Stimulated activated CD4-positive, alpha-beta T cell treated with anti-CD3 and anti-CD28 coated beads, Interleukin-12 subunit alpha, Interleukin-12 subunit beta, amount 100 ng/mL, for 24 hours (primary cell): ENCODE data around the gene TMEM263.
"Not testable (repeated sequence)": the region's sequence is repeated elsewhere in the genome, so short reads cannot be mapped to it uniquely, and the experiment has no call there.

Experiments
- DNase-seq, 2 experiments: peaks; one replicate each; pipeline ENCODE4 v3.0.0-alpha.2; 2020; ENCODE audit warnings: low read depth in 2 of 2

Gene TMEM263

DNA sequence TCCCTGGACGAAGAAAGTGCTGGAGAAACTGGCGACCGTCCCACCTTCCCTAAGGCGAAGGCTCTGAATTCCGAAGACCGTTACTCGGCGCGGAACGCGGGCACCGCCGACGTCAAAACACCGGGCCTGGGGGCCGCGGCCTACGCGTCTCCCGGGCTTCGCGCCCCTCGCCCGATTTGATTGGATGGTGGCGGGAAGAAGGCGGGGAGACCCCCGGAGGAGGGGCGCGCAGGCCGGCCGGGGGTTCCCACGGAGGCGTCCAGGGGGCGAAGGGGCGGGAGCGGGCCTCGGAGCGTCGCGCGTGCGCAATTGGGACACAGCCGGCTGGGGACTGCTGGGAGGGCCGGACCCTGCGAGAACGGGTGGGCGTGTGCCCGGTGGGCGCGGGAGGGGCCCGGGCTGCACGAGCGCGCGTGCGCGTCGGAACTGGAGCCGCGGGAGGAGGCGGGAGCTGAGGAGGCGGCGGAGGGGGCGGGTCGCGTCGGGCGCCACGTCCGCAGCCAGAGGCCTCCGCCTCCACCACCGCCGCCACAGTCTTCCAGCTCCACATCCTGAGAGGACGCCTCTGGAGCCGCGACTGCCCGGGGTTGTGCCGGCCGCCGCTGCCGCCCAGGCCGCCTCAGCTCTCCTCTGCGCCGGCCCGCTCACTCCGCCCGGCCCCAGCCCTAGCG is at the start of gene TMEM263:
Gene TMEM263 (plus strand): TSS at position 531 of the 671 bp plus-strand sequence. CDS start 11,210 bp downstream, outside the sequence.
- peak; percentile 81 to 83 for DNase-seq

DNA sequence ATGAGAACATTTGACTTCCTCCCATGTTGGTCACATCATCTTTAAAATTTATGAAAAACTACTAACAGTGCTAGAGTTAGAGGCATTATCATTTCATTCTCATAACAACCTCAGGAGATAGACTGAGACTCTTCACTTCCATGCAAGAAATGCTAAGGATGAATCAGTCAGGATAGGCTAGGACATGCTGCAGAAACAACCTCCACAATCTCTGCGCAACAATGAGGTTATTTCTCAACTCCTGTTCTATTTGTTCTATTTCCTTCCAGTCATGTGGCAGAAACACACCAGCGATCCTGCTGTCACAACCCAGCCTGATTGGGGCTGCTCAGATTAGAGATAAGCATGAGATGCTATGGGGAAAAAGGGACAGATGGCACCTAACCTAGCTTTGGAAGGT is 49.0 kb upstream of the TMEM263 start:
- DNase-seq: no peak

GRCh38 chr12:106907411-106907810 is 48.3 kb upstream of the TMEM263 start:
- DNase-seq: no peak

GRCh38 chr12:106907846-106908245 is 47.9 kb upstream of the TMEM263 start:
- no peak for DNase-seq

DNA sequence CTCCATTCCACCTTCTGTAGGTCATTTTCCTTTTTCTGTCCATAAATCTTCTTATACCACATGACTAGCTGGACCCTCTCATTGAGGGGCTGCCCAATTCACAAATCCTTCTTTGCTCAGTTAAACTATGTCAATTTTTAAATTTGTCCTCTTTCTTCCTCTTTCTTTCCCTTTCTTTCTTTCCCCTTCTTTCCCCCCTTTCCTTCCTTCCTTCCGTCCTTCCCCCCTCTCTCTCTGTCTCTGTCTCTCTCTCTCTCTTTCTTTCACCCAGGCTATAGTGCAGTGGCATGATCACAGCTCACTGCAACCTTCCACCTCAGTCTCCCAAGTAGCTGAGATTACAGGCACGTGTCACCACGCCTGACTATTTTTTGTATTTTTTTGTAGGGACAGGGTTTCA is 47.1 kb upstream of the TMEM263 start:
- no peak for DNase-seq

DNA sequence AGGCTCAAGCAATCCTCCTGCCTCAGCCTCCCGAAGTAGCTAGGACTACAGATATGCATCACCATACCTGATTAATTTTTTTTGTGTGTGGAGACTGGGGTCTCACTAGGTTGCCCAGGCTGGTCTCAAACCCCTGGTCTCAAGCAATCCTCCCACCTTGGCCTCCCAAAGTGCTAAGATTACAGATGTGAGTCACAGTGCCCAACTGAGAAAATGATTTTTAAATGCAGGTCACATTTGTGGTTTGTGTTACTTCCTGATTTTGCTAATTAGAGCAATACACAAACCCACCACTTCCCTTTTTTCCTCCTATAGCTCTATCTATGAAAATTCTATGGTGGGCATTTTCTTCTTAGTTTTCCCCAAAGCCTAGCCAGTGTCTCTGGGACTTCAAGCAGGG is 45.5 kb upstream of the TMEM263 start:
- DNase-seq: no peak

- DNase-seq: no peak
These were observed 44.1 kb upstream of the TMEM263 start for GRCh38 chr12:106911581-106911980.

DNA sequence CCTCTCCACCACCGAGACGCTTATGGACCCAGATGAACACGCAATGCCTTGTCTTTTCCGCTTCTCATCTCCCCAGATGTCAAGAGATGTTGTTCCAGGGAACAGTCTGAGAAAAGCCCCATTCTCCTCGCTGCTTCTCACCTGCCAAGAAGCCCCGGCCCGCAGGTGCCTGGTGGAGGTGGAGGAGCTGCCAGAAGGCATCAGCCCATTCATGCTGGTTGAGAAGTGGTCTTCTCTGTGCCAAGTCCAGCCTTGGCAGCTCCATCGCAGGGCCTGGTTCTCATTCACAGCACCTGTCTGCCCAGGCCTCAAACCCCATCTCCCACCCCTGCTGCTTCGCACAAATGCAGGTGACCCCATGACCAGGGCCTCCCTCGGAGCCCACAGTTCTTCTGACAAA is 42.3 kb upstream of the TMEM263 start:
- DNase-seq: no peak

DNA sequence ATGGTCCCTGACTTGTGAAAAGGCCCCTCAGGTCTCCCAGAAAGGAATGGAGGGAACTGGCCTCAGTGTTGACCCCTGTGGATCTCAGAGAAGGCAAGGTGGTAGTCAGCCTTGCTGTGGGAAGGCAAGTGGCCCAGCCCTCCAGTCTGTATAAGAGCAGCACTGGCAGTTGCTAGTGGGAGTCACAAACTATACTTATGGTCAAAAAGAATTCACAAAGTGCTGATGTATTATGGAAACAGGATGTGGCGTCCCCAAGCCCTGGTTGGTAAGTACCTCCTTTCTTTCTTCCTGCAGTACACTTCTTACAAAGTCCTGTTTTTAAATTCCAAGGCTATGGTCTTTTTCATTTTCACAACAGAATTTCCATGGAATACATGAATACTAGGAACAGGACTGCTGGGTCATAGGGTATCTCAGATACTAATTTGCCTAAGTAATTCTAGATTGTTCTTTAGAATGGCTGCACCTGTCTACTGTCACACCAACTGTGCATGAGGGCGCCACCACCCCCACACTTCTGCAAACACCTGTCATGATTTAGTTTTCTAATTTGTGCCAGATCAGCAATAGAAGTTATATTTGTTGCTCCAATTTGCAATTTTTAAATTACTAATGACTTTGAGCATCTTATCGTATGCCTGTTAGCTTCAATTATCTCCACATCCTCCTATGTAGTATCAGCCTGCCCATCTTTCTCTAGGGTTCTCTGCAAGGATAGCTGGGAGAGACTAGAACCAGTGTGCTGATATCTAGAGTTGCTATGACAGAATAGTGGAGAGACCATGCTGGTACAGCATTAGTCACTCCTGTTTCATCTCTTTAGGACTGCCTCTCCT is 40.7 kb upstream of the TMEM263 start:
- no peak for DNase-seq

- DNase-seq: no peak
These were observed 40.1 kb upstream of the TMEM263 start for GRCh38 chr12:106915635-106916026.

DNA sequence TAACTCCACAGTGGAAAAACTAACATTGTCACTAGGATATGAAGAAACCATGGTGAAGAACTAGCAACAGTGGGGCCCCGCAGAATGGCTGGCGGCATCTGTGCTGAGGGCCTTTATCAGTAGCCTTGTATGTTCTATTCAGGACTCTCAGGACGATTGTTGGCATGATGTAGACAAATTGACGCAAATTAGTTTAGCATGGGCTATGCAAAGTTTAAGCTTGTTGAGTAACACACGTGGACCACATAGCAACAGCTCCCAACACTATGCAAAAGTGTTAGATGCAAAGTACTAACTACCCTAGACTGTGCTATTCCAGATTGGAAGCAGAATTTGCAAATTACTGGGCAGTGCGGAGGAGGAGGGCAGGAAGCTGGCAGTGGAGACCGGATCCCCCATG is 38.2 kb upstream of the TMEM263 start:
- no peak for DNase-seq

GRCh38 chr12:106918746-106919145 is 37.0 kb upstream of the TMEM263 start:
- DNase-seq: no peak

DNA sequence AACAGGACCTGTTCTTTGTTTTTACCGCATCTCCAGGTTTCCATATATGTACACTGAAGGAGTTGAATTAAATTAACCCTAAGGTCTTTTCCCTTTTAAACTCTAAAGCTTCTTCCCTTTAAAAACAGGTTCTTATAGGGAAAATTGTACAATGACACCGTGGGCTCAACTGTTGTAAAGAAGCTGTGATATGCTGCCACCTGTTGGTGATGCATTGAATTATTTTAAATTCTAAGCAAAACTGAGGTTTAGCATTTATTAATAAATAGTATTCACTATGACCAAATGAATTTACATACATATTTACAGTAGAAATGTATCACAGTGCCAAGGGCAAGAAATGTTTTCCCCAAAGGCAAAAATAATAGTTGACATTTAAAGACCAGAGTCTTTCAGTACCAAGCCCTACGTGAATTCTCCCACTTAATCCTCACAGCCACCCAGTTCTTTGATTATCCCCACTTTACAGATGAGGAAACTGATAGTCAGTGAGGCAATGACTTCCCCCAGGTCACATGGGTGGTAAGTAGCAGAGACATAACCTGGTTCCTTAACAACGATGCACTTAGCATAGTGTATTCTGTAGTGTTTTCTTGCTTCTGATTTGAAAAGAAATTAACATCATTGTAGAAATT is 35.7 kb upstream of the TMEM263 start:
- DNase-seq: no peak

GRCh38 chr12:106921976-106922375 is 33.7 kb upstream of the TMEM263 start:
- not testable (repeated sequence) for DNase-seq

- DNase-seq: not testable (repeated sequence)
These were observed 32.1 kb upstream of the TMEM263 start for GRCh38 chr12:106923594-106923993.

DNA sequence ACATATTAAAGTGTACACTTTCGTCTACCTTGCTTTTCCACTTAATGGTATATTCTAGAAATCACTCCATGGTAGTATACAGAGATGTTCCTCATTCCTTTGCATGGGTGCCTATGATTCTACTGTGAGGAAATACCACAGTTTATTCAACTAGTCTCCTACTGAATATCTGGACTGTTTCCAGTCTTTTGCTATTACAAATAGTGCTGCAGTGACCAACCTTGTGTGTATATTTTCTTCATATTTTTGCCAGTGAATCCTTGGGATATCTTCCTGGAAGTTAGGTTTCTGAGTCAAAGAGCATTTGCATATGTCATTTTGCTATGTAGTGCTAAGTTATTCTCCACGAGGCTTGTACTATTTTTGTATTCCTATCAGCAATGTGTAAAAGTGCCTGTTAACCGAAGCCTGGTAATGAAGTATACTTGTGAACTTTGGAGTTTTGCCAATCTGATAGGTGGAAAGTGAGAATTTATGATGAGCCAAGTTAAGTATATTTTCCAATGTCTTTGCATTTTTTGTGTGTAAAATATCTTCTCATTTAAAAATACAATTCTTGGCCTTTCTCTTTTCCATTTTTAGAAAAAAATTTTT is 31.3 kb upstream of the TMEM263 start:
- DNase-seq: no peak

DNA sequence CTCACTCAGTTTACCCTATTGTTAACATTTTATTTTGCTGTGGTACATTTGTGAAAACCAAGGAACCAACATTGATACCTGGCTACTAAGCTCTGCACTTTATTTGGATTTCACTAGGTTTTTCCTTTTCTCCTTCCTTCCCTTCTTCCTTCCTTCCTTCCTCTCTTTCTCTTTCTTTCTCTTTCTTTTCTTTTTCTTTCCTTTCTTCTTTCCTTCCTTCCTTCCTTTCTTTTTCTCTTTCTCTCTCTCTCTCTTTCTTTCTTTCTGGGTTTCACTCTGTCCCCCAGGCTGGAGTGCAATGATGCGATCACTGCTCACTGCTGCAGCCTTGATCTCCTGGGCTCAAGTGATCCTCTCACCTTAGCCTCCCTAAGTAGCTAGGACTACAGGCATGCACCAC is 29.1 kb upstream of the TMEM263 start:
- DNase-seq: no peak

GRCh38 chr12:106934277-106934676 is 21.4 kb upstream of the TMEM263 start:
- DNase-seq: no peak

- no peak for DNase-seq
These were observed 14.1 kb upstream of the TMEM263 start for GRCh38 chr12:106941481-106942156.

- DNase-seq: no peak
These were observed 12.9 kb upstream of the TMEM263 start for GRCh38 chr12:106942775-106943174.

- DNase-seq: no peak
These were observed 10.4 kb upstream of the TMEM263 start for GRCh38 chr12:106945261-106945851.
